Stimulated activated CD4-positive, alpha-beta T cell treated with anti-CD3 and anti-CD28 coated beads, Interleukin-12 subunit alpha, Interleukin-12 subunit beta, amount 100 ng/mL, for 4 hours (primary cell): ENCODE measurements around the gene RRAD.
A peak's percentile ranks its signal among the peaks of the same experiment; 100 is the strongest.
"Not testable (repeated sequence)": the region's sequence is repeated elsewhere in the genome, so short reads cannot be mapped to it uniquely, and the experiment has no call there.

Source experiments
- DNase-seq: peaks from one replicate; pipeline ENCODE4 v3.0.0-alpha.2; 2020

Gene RRAD

GRCh38 chr16:66899310-66899944, 25.9 kb downstream of the RRAD start:
- no peak for DNase-seq

GRCh38 chr16:66898933-66899309, 26.4 kb downstream of the RRAD start:
- DNase-seq = no peak

GRCh38 chr16:66898207-66898606, 27.1 kb downstream of the RRAD start:
- DNase-seq = no peak

- not testable (repeated sequence) for DNase-seq
Measured at GRCh38 chr16:66896682-66897081, 28.7 kb downstream of the RRAD start.

- no peak for DNase-seq
Measured at GRCh38 chr16:66895999-66896398, 29.3 kb downstream of the RRAD start.

GRCh38 chr16:66895689-66895979, 29.7 kb downstream of the RRAD start:
- no peak for DNase-seq

- peak; percentile 43 for DNase-seq
Measured at GRCh38 chr16:66894948-66895688, 30.2 kb downstream of the RRAD start.

GRCh38 chr16:66894055-66894454, 31.3 kb downstream of the RRAD start:
- no peak for DNase-seq

GRCh38 chr16:66891797-66892196, 33.5 kb downstream of the RRAD start:
- no peak for DNase-seq

- no peak for DNase-seq
Measured at GRCh38 chr16:66891360-66891759, 34.0 kb downstream of the RRAD start.

- DNase-seq = no peak
Measured at GRCh38 chr16:66890799-66891198, 34.5 kb downstream of the RRAD start.

GRCh38 chr16:66889622-66890021, 35.7 kb downstream of the RRAD start:
- DNase-seq = no peak

- DNase-seq = no peak
Measured at GRCh38 chr16:66888647-66889615, 36.4 kb downstream of the RRAD start.

GRCh38 chr16:66886914-66887313, 38.4 kb downstream of the RRAD start:
- no peak for DNase-seq

GRCh38 chr16:66886321-66886720, 39.0 kb downstream of the RRAD start:
- DNase-seq = no peak

GRCh38 chr16:66885491-66885890, 39.8 kb downstream of the RRAD start:
- no peak for DNase-seq

GRCh38 chr16:66882702-66883101, 42.6 kb downstream of the RRAD start:
- no peak for DNase-seq

GRCh38 chr16:66881964-66882508, 43.3 kb downstream of the RRAD start:
- no peak for DNase-seq

- no peak for DNase-seq
Measured at GRCh38 chr16:66881560-66881959, 43.8 kb downstream of the RRAD start.

- no peak for DNase-seq
Measured at GRCh38 chr16:66881014-66881417, 44.3 kb downstream of the RRAD start.

- peak; percentile 87 for DNase-seq
Measured at GRCh38 chr16:66880288-66881013, 44.9 kb downstream of the RRAD start, which contains the start of gene PDP2. PDP2 (plus strand) TSS chr16:66880515; CDS start chr16:66884285, 3,770 bp downstream.

- peak; percentile 46 for DNase-seq
Measured at GRCh38 chr16:66878067-66878466, 47.3 kb downstream of the RRAD start.
